Neural cell (in vitro differentiated cells): Measurements from ENCODE around the gene TMEM107. TPM values are rescaled to one million over a fixed set of nuclear protein-coding genes. Genes with fewer than 3 reads are reported as not detected.
A peak's percentile ranks its signal among the peaks of the same experiment; 100 is the strongest.

Experiments
- H2AFZ ChIP-seq: fragments of 200-600, 300-800 bp; sonication (generic), shearing (Covaris generic); 2 replicates; pipeline ENCODE4 v1.6.0; 2014; ENCODE audit warnings: low read depth, mild to moderate bottlenecking, antibody characterized with exemption, low read length, moderate library complexity
- H3F3A ChIP-seq: fragments of 200-600 bp; shearing (Covaris generic); 2 replicates; pipeline ENCODE4 v1.6.1; 2016; ENCODE audit warnings: mild to moderate bottlenecking, moderate library complexity, mixed read lengths, antibody characterized with exemption, low read length; ENCODE audit not compliant: insufficient read depth, poor library complexity, severe bottlenecking
- H3K27ac ChIP-seq: fragments of 200-600, 300-800 bp; sonication (generic), shearing (Covaris generic); 2 replicates; pipeline ENCODE4 v1.5.1; 2014; ENCODE audit warnings: mild to moderate bottlenecking, low read length, moderate library complexity
- H3K27me3 ChIP-seq: fragments of 300-800, 200-600 bp; sonication (generic), shearing (Covaris generic); 2 replicates; pipeline ENCODE4 v1.6.0; 2014; ENCODE audit warnings: mild to moderate bottlenecking, low read depth, low read length, moderate library complexity; ENCODE audit not compliant: insufficient read depth
- H3K36me3 ChIP-seq: fragments of 300-800, 200-600 bp; sonication (generic), shearing (Covaris generic); 2 replicates; pipeline ENCODE4 v1.5.1; 2014; ENCODE audit warnings: mild to moderate bottlenecking, antibody characterized with exemption, low read length, moderate library complexity; ENCODE audit not compliant: insufficient read depth
- H3K4me2 ChIP-seq: fragments of 300-800, 200-600 bp; sonication (generic), shearing (Covaris generic); 2 replicates; pipeline ENCODE4 v1.6.0; 2014; ENCODE audit warnings: mild to moderate bottlenecking, low read length
- H3K4me3 ChIP-seq: fragments of 300-800, 200-600 bp; sonication (generic), shearing (Covaris generic); 2 replicates; pipeline ENCODE4 v1.5.1; 2014; ENCODE audit warnings: mild to moderate bottlenecking, low read length, moderate library complexity
- H3K79me2 ChIP-seq: fragments of 200-600 bp; shearing (Covaris generic); replicated peaks from 2 replicates; pipeline ENCODE4 v1.6.0; 2014; ENCODE audit warnings: mild to moderate bottlenecking, low read length, moderate library complexity; ENCODE audit not compliant: insufficient read depth
- H3K9ac ChIP-seq: fragments of 300-800, 200-600 bp; sonication (generic), shearing (Covaris generic); 2 replicates; pipeline ENCODE4 v1.6.1; 2016; ENCODE audit warnings: mild to moderate bottlenecking, low read length, mixed read lengths
- H3K9me2 ChIP-seq: fragments of 200-600 bp; shearing (Covaris generic); 2 replicates; pipeline ENCODE4 v1.6.1; 2016; ENCODE audit warnings: mild to moderate bottlenecking, low read length, mixed read lengths; ENCODE audit not compliant: insufficient read depth
- H3K9me3 ChIP-seq: fragments of 200-600, 300-800 bp; sonication (generic), shearing (Covaris generic); 2 replicates; pipeline ENCODE4 v1.6.1; 2016; ENCODE audit warnings: mild to moderate bottlenecking, mixed run types, low read length, moderate library complexity, mixed read lengths
- H4K20me1 ChIP-seq: fragments of 200-600 bp; shearing (Covaris generic); 2 replicates; pipeline ENCODE4 v1.6.1; 2016; ENCODE audit warnings: mild to moderate bottlenecking, mixed run types; ENCODE audit not compliant: insufficient read depth
- CTCF ChIP-seq: fragments of 450-650 bp; IDR thresholded peaks from 2 replicates; pipeline ENCODE4 v1.5.1; 2014; ENCODE audit warnings: antibody characterized with exemption, mild to moderate bottlenecking, moderate library complexity; ENCODE audit not compliant: poor library complexity, severe bottlenecking
- EP300 ChIP-seq: fragments of 450-650 bp; conservative IDR thresholded peaks from 2 replicates; pipeline ENCODE4 v1.6.1; 2014; ENCODE audit warnings: antibody characterized with exemption, mild to moderate bottlenecking, moderate library complexity; ENCODE audit not compliant: poor library complexity, severe bottlenecking
- EZH2 ChIP-seq: fragments of 200-600, 300-800 bp; shearing (Covaris generic), sonication (generic); IDR thresholded peaks from 2 replicates; pipeline ENCODE4 v1.6.1; 2014; ENCODE audit warnings: antibody characterized with exemption, low read length, borderline replicate concordance, mild to moderate bottlenecking; ENCODE audit not compliant: insufficient read depth, poor library complexity, severe bottlenecking
- MXI1 ChIP-seq: fragments of 450-650 bp; conservative IDR thresholded peaks from 2 replicates; pipeline ENCODE4 v1.6.1; 2014; ENCODE audit warnings: antibody characterized with exemption, mild to moderate bottlenecking; ENCODE audit not compliant: poor library complexity, severe bottlenecking
- POLR2AphosphoS5 ChIP-seq: IDR thresholded peaks from 2 replicates; pipeline ENCODE4 v1.6.1; 2012
- RAD21 ChIP-seq: fragments of 450-650 bp; conservative IDR thresholded peaks from 2 replicates; pipeline ENCODE4 v1.6.1; 2014; ENCODE audit warnings: antibody characterized with exemption, mild to moderate bottlenecking, moderate library complexity
- REST ChIP-seq: IDR thresholded peaks from 2 replicates; pipeline ENCODE4 v1.6.1; 2012; ENCODE audit warnings: borderline replicate concordance
- SMC3 ChIP-seq: fragments of 450-650 bp; conservative IDR thresholded peaks from 2 replicates; pipeline ENCODE4 v1.6.1; 2014; ENCODE audit warnings: antibody characterized with exemption, mild to moderate bottlenecking, moderate library complexity; ENCODE audit not compliant: poor library complexity
- TAF1 ChIP-seq: IDR thresholded peaks from 2 replicates; pipeline ENCODE4 v1.6.1; 2012; ENCODE audit warnings: low read depth
- polyA plus RNA-seq: library from polyadenylated mRNA; depleted of rRNA; stranded (reverse); fragments of >200 nt; gene quantifications from 2 replicates; pipeline ENCODE4 v1.2.3, GENCODE V29; 2014

The TMEM107 gene
- polyA plus RNA-seq, 1 donor from 2014 or later: 31.7 TPM

GRCh38 chr17:8223356-8224126 lies 47.4 kb upstream of the TMEM107 start:
- Histone ChIP-seq H3K36me3 (peaks cover 11% of the 10 kb centered on the region), H3K27ac (peak overlapping the region; percentile 97), H4K20me1 (no peaks in the 10 kb centered on the region), H3K4me3 (peak overlapping the region; percentile 99), H3K9me2 (no peaks in the 10 kb centered on the region), H3K27me3 (no peaks in the 10 kb centered on the region), H2AFZ (peak overlapping the region; percentile 79), H3K9me3 (no peaks in the 10 kb centered on the region), H3K4me2 (peak overlapping the region; percentile 86), H3F3A (peaks cover 10% of the 10 kb centered on the region), H3K9ac (peak overlapping the region; percentile 83), H3K79me2 (no peaks in the 10 kb centered on the region)
- TF ChIP-seq MXI1: peak; percentile 58
- TF ChIP-seq SMC3: no peak
- peak; percentile 28 for TF ChIP-seq CTCF
- no peak for TF ChIP-seq EP300
- no peak for TF ChIP-seq TAF1
- TF ChIP-seq REST: no peak

- H3K9me3 ChIP-seq: no peaks in the 10 kb centered on the region
- H3K27me3 ChIP-seq: no peaks in the 10 kb centered on the region
- H3K4me2 ChIP-seq: peak overlapping the region; percentile 86
- H3K9ac ChIP-seq: peak overlapping the region; percentile 83
- peak overlapping the region; percentile 97 for H3K27ac ChIP-seq
- TF ChIP-seq MXI1: peak; percentile 77
- peak; percentile 67 for TF ChIP-seq TAF1
- TF ChIP-seq SMC3: peak; percentile 16
- no peak for TF ChIP-seq EP300
- peak; percentile 52 for TF ChIP-seq CTCF
- TF ChIP-seq REST: peak; percentile 55
- peak; percentile 32 for TF ChIP-seq RAD21
- TF ChIP-seq POLR2AphosphoS5: peak; percentile 83
- no peak for TF ChIP-seq EZH2
- no peaks in the 10 kb centered on the region for H4K20me1 ChIP-seq
- peaks cover 6% of the 10 kb centered on the region for H3K36me3 ChIP-seq
- no peaks in the 10 kb centered on the region for H3K9me2 ChIP-seq
- peak overlapping the region; percentile 99 for H3K4me3 ChIP-seq
- H3K79me2 ChIP-seq: no peaks in the 10 kb centered on the region
- peak overlapping the region; percentile 79 for H2AFZ ChIP-seq
- peaks cover 10% of the 10 kb centered on the region for H3F3A ChIP-seq
Observed at GRCh38 chr17:8222630-8223355, 46.6 kb upstream of the TMEM107 start.
